SK-N-MC (cell line): ENCODE data around the gene GDPD5.

Source experiments
- EZH2 ChIP-seq: fragments of 200-600 bp; sonication (generic); IDR thresholded peaks from one replicate; pipeline ENCODE4 v1.6.1; 2017; ENCODE audit warnings: antibody characterized with exemption
- POLR2AphosphoS5 ChIP-seq: IDR thresholded peaks from 2 replicates; pipeline ENCODE4 v1.6.1; 2012; ENCODE audit warnings: mild to moderate bottlenecking, low read depth, low read length, borderline replicate concordance

- TF ChIP-seq POLR2AphosphoS5 (no peak), EZH2 (no peak)
Measured at GRCh38 chr11:75498556-75499255, 27.0 kb downstream of the GDPD5 start.
